ENCODE measurements around the gene PSME1.

PSME1 gene

GRCh38 chr14:24178399-24179178 lies 42.6 kb downstream of the PSME1 start:
- Mint-ChIP-seq H3K4me1 (ENCODE audit: low read depth) (peaks cover 3% of the 10 kb centered on the region), H3K36me3 (ENCODE audit: low read depth) (peaks cover 54% of the 10 kb centered on the region), H3K4me3 (no peak overlapping the region), H3K27me3 (no peaks in the 10 kb centered on the region), H3K9me3 (no peaks in the 10 kb centered on the region), H3K27ac (peak overlapping the region; percentile 38)

- Mint-ChIP-seq H3K9me3 (no peaks in the 10 kb centered on the region), H3K36me3 (ENCODE audit: low read depth) (peaks cover 52% of the 10 kb centered on the region), H3K27me3 (no peaks in the 10 kb centered on the region), H3K27ac (peak overlapping the region; percentile 71), H3K4me1 (ENCODE audit: low read depth) (peaks cover 3% of the 10 kb centered on the region), H3K4me3 (peak overlapping the region; percentile 13)
Observed at GRCh38 chr14:24179294-24179960, 43.4 kb downstream of the PSME1 start.

GRCh38 chr14:24179961-24180796 lies 44.2 kb downstream of the PSME1 start:
- Mint-ChIP-seq H3K27ac (peak overlapping the region; percentile 71), H3K4me3 (peak overlapping the region; percentile 13), H3K27me3 (no peaks in the 10 kb centered on the region), H3K36me3 (ENCODE audit: low read depth) (peaks cover 50% of the 10 kb centered on the region), H3K4me1 (ENCODE audit: low read depth) (peaks cover 3% of the 10 kb centered on the region), H3K9me3 (no peaks in the 10 kb centered on the region)

- peaks cover 3% of the 10 kb centered on the region for H3K4me1 Mint-ChIP-seq (ENCODE audit: low read depth)
- H3K4me3 Mint-ChIP-seq, result no peak overlapping the region
- H3K27me3 Mint-ChIP-seq, result no peaks in the 10 kb centered on the region
- peaks cover 56% of the 10 kb centered on the region for H3K36me3 Mint-ChIP-seq (ENCODE audit: low read depth)
- no peak overlapping the region for H3K27ac Mint-ChIP-seq
- H3K9me3 Mint-ChIP-seq, result no peaks in the 10 kb centered on the region
Observed at GRCh38 chr14:24181371-24182077, 45.5 kb downstream of the PSME1 start.

GRCh38 chr14:24182110-24182882 lies 46.3 kb downstream of the PSME1 start:
- Mint-ChIP-seq H3K4me3 (no peak overlapping the region), H3K27ac (peak overlapping the region; percentile 65), H3K9me3 (no peaks in the 10 kb centered on the region), H3K27me3 (no peaks in the 10 kb centered on the region), H3K4me1 (ENCODE audit: low read depth) (peaks cover 9% of the 10 kb centered on the region), H3K36me3 (ENCODE audit: low read depth) (peaks cover 57% of the 10 kb centered on the region)

GRCh38 chr14:24183014-24183481 lies 47.1 kb downstream of the PSME1 start:
- no peaks in the 10 kb centered on the region for H3K27me3 Mint-ChIP-seq
- peaks cover 16% of the 10 kb centered on the region for H3K4me1 Mint-ChIP-seq (ENCODE audit: low read depth)
- H3K27ac Mint-ChIP-seq, result no peak overlapping the region
- peaks cover 63% of the 10 kb centered on the region for H3K36me3 Mint-ChIP-seq (ENCODE audit: low read depth)
- H3K9me3 Mint-ChIP-seq, result no peaks in the 10 kb centered on the region
- no peak overlapping the region for H3K4me3 Mint-ChIP-seq

- Mint-ChIP-seq H3K4me1 (ENCODE audit: low read depth) (peaks cover 23% of the 10 kb centered on the region), H3K27ac (no peak overlapping the region), H3K9me3 (no peaks in the 10 kb centered on the region), H3K27me3 (no peaks in the 10 kb centered on the region), H3K4me3 (no peak overlapping the region), H3K36me3 (ENCODE audit: low read depth) (peaks cover 57% of the 10 kb centered on the region)
Observed at GRCh38 chr14:24184104-24184970, 48.3 kb downstream of the PSME1 start.

GRCh38 chr14:24185026-24185425 lies 49.0 kb downstream of the PSME1 start:
- Mint-ChIP-seq H3K4me3 (no peak overlapping the region), H3K27me3 (no peaks in the 10 kb centered on the region), H3K36me3 (ENCODE audit: low read depth) (peaks cover 54% of the 10 kb centered on the region), H3K9me3 (no peaks in the 10 kb centered on the region), H3K4me1 (ENCODE audit: low read depth) (peaks cover 27% of the 10 kb centered on the region), H3K27ac (no peak overlapping the region)

GRCh38 chr14:24185741-24186140 lies 49.7 kb downstream of the PSME1 start:
- peaks cover 32% of the 10 kb centered on the region for H3K4me1 Mint-ChIP-seq (ENCODE audit: low read depth)
- H3K9me3 Mint-ChIP-seq, result no peaks in the 10 kb centered on the region
- no peaks in the 10 kb centered on the region for H3K27me3 Mint-ChIP-seq
- no peak overlapping the region for H3K4me3 Mint-ChIP-seq
- peak overlapping the region; percentile 55 for H3K27ac Mint-ChIP-seq
- peaks cover 57% of the 10 kb centered on the region for H3K36me3 Mint-ChIP-seq (ENCODE audit: low read depth)

GRCh38 chr14:24186831-24187538 lies 51.0 kb downstream of the PSME1 start:
- H3K4me1 Mint-ChIP-seq (ENCODE audit: low read depth), result peaks cover 34% of the 10 kb centered on the region
- no peaks in the 10 kb centered on the region for H3K27me3 Mint-ChIP-seq
- H3K4me3 Mint-ChIP-seq, result peak overlapping the region; percentile 90
- peak overlapping the region; percentile 59 for H3K27ac Mint-ChIP-seq
- no peaks in the 10 kb centered on the region for H3K9me3 Mint-ChIP-seq
- peaks cover 54% of the 10 kb centered on the region for H3K36me3 Mint-ChIP-seq (ENCODE audit: low read depth)

- Mint-ChIP-seq H3K4me1 (ENCODE audit: low read depth) (peaks cover 39% of the 10 kb centered on the region), H3K27ac (peak overlapping the region; percentile 95), H3K4me3 (peak overlapping the region; percentile 90), H3K9me3 (no peaks in the 10 kb centered on the region), H3K36me3 (ENCODE audit: low read depth) (peaks cover 53% of the 10 kb centered on the region), H3K27me3 (no peaks in the 10 kb centered on the region)
Observed at GRCh38 chr14:24187539-24187915, 51.5 kb downstream of the PSME1 start.
